Measurements from ENCODE around the gene KRT74.

- TF ChIP-seq CTCF (IDR thresholded peaks at IDR 0.05; ENCODE audit: insufficient read depth, low read length, poor library complexity, severe bottlenecking) (no peak), EZH2phosphoT487 (conservative IDR thresholded peaks at IDR 0.05; ENCODE audit: low read length) (no peak)
These were observed 4.8 kb upstream of the KRT74 start for GRCh38 chr12:52578469-52578868.
